HCT116 (cell line): ENCODE results near the gene TMEM40. TPM values are rescaled to one million over a fixed set of nuclear protein-coding genes. Genes with fewer than 3 reads are reported as not detected.

ENCODE experiments used
- ATAC-seq: fragments of 200-7000 bp; cut with Tn5 transposase; 2 replicates; pipeline ENCODE4 v1.9.1; 2020; ENCODE audit warnings: mild to moderate bottlenecking, moderate library complexity
- BruUV-seq: library from RNA; stranded (reverse); fragments of 400-500 nt; replicated peaks from 2 replicates; lab custom pipeline; 2021; lab: Mats Ljungman, UMichigan
- CTCF ChIA-PET: fragments of 300-600 bp; sonication (Branson Sonifier 250); formaldehyde crosslinking; loops from one replicate; lab custom pipeline; 2021; ENCODE audit warnings: antibody characterized with exemption; lab: Charles Lee
- POLR2A ChIA-PET: fragments of 300-600, 350-600 bp; sonication (Branson Sonifier 250); formaldehyde crosslinking; loops from one replicate; lab custom pipeline; 2021; ENCODE audit warnings: antibody characterized with exemption; lab: Charles Lee
- RAD21 ChIA-PET, 2 experiments: fragments of 300-600 bp; sonication (Branson Sonifier 250); formaldehyde crosslinking; loops; one replicate each; lab custom pipeline; 2023; ENCODE audit warnings: low total read pairs in 2 of 2; ENCODE audit not compliant: uncharacterized antibody in 2 of 2, unreplicated experiment in 2 of 2, low non-redundant PET in 1 of 2; lab: Charles Lee
- DNase-seq: peaks from one replicate; pipeline ENCODE4 v3.0.0-alpha.2; 2010; ENCODE audit warnings: low read depth, low spot score
- H2AFZ ChIP-seq: fragments of 200-600 bp; shearing (Covaris generic), sonication (generic); 2 replicates; pipeline ENCODE4 v1.6.1; 2017; ENCODE audit warnings: low read depth, mixed run types, mixed read lengths, antibody characterized with exemption, low read length; ENCODE audit not compliant: poor library complexity, severe bottlenecking
- H3K27ac ChIP-seq: 2 replicates; pipeline ENCODE4 v1.5.1; 2012; ENCODE audit warnings: low read depth, low read length
- H3K27me3 ChIP-seq: fragments of 200-600 bp; sonication (generic); 2 replicates; pipeline ENCODE4 v1.6.1; 2016; ENCODE audit warnings: mixed run types, low read length, mixed read lengths; ENCODE audit not compliant: insufficient read depth
- H3K36me3 ChIP-seq, 2 experiments: fragments of 200-500 bp in 1 of 2; fragments of 200-600 bp in 1 of 2; sonication (Bioruptor generic) in 1 of 2; sonication (generic) in 1 of 2; 2 replicates each; pipeline versions ENCODE4 v1.5.1 to v1.6.1; 2014 to 2016; ENCODE audit warnings: low read length in 2 of 2, inconsistent platforms in 1 of 2, mixed read lengths in 1 of 2, mixed run types in 1 of 2; ENCODE audit not compliant: insufficient read depth in 2 of 2, control insufficient read depth in 1 of 2
- H3K4me1 ChIP-seq, 2 experiments: fragments of 200-600 bp in 1 of 2; sonication (generic) in 1 of 2; 2 replicates each; pipeline versions ENCODE4 v1.5.1 to v1.6.1; 2012 to 2017; ENCODE audit warnings: low read length in 2 of 2, inconsistent platforms in 1 of 2, mild to moderate bottlenecking in 1 of 2, mixed read lengths in 1 of 2, mixed run types in 1 of 2, moderate library complexity in 1 of 2; ENCODE audit not compliant: insufficient read depth in 2 of 2, control insufficient read depth in 1 of 2
- H3K4me2 ChIP-seq: fragments of 200-600 bp; sonication (generic); 2 replicates; pipeline ENCODE4 v1.6.1; 2017; ENCODE audit warnings: mixed run types, low read length, mixed read lengths
- H3K4me3 ChIP-seq, 2 experiments: fragments of 200-600 bp in 1 of 2; sonication (generic) in 1 of 2; replicated peaks in 1 of 2; 2 replicates each; pipeline ENCODE4 v1.5.1; 2011 to 2016; ENCODE audit warnings: low read length in 2 of 2, control low read depth in 1 of 2, low read depth in 1 of 2, mild to moderate bottlenecking in 1 of 2, mixed read lengths in 1 of 2, mixed run types in 1 of 2
- H3K79me2 ChIP-seq: fragments of 200-600 bp; sonication (generic); 2 replicates; pipeline ENCODE4 v1.6.1; 2017; ENCODE audit warnings: mild to moderate bottlenecking, mixed run types, low read length, moderate library complexity, mixed read lengths; ENCODE audit not compliant: insufficient read depth
- H3K9ac ChIP-seq: fragments of 200-600 bp; sonication (generic); 2 replicates; pipeline ENCODE4 v1.6.1; 2016; ENCODE audit warnings: low read length, mixed read lengths
- H3K9me2 ChIP-seq: fragments of 200-600 bp; sonication (generic), shearing (Covaris generic); 2 replicates; pipeline ENCODE4 v1.6.1; 2017; ENCODE audit warnings: mixed run types, mild to moderate bottlenecking, moderate library complexity; ENCODE audit not compliant: insufficient read depth
- H3K9me3 ChIP-seq, 2 experiments: fragments of 200-500 bp in 1 of 2; fragments of 200-600 bp in 1 of 2; sonication (Bioruptor generic) in 1 of 2; sonication (generic) in 1 of 2; 2 replicates each; pipeline ENCODE4 v1.6.1; 2014 to 2017; ENCODE audit warnings: low read length in 2 of 2, mixed read lengths in 2 of 2, inconsistent platforms in 1 of 2, low read depth in 1 of 2, mild to moderate bottlenecking in 1 of 2, mixed run types in 1 of 2, moderate library complexity in 1 of 2; ENCODE audit not compliant: control insufficient read depth in 1 of 2, insufficient read depth in 1 of 2
- H4K20me1 ChIP-seq: fragments of 200-600 bp; sonication (generic), shearing (Covaris generic); 2 replicates; pipeline ENCODE4 v1.6.1; 2017; ENCODE audit warnings: mixed run types, mild to moderate bottlenecking, moderate library complexity; ENCODE audit not compliant: insufficient read depth
- CBX3 ChIP-seq: IDR thresholded peaks from 2 replicates; pipeline ENCODE4 v1.6.1; 2012; ENCODE audit warnings: low read depth
- CEBPB ChIP-seq: IDR thresholded peaks from 2 replicates; pipeline ENCODE4 v1.6.1; 2012; ENCODE audit warnings: low read depth
- ELF1 ChIP-seq: IDR thresholded peaks from 2 replicates; pipeline ENCODE4 v1.6.1; 2012; ENCODE audit warnings: low read depth, borderline replicate concordance
- FOSL1 ChIP-seq: IDR thresholded peaks from 2 replicates; pipeline ENCODE4 v1.6.1; 2012; ENCODE audit warnings: low read depth
- POLR2A ChIP-seq: IDR thresholded peaks from 2 replicates; pipeline ENCODE4 v1.7.0; 2011; ENCODE audit warnings: borderline replicate concordance; ENCODE audit not compliant: insufficient read depth, insufficient read length; ENCODE audit errors: extremely low read depth
- RAD21 ChIP-seq: IDR thresholded peaks from 2 replicates; pipeline ENCODE4 v1.6.1; 2012; ENCODE audit warnings: low read depth, mild to moderate bottlenecking
- SP1 ChIP-seq: IDR thresholded peaks from 2 replicates; pipeline ENCODE4 v1.6.1; 2012; ENCODE audit warnings: low read depth
- TCF7L2 ChIP-seq: IDR thresholded peaks from 2 replicates; pipeline ENCODE4 v1.7.0; 2011; ENCODE audit warnings: borderline replicate concordance, inconsistent platforms; ENCODE audit not compliant: insufficient read depth, insufficient read length; ENCODE audit errors: extremely low read depth
- ZFX ChIP-seq: fragments of 450-650 bp; IDR thresholded peaks from 2 replicates; pipeline ENCODE4 v1.6.1; 2017
- intact Hi-C: fragments of 100-400 bp; cut with micrococcal nuclease; formaldehyde crosslinking; loops from 2 replicates; pipeline ENCODE4 v1.10.0; 2022
- total RNA-seq: library from RNA; stranded (reverse); gene quantifications from one replicate; pipeline ENCODE4 v1.2.1, GENCODE V29; 2021; ENCODE audit not compliant: unreplicated experiment
- TF ChIP-seq, protein P1 (sequence below): IDR thresholded peaks from 2 replicates; pipeline ENCODE4 v1.6.1; 2011; ENCODE audit warnings: mild to moderate bottlenecking, low read length, moderate library complexity; ENCODE audit not compliant: insufficient replicate concordance; ENCODE audit errors: extremely low read depth
- TF ChIP-seq, protein P2 (sequence below): IDR thresholded peaks from 2 replicates; pipeline ENCODE4 v1.6.1; 2012; ENCODE audit warnings: low read depth

TMEM40 gene
- total RNA-seq, 1 experiment from 2014 or later = 12.3 TPM

DNA sequence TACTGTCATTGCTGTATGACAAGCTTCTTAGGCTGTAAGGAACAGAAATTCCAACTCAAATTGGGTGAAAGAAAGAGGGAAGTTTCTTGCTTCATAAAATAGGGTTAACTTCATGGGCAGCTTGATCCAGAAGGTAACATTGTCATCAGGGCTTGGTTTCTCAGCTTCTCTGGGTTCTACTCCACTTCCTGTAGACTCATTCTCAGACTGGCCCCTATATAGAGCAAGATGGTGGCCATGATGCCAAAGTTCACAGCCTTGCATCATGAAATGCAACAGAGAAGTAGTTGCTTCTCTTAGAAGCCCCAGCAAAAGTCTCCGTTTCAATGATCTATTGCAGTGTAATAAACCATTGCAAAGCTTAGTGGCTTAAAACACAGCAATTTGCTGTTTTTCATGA is 33.6 kb downstream of the TMEM40 start:
- no peak for DNase-seq

More for the DNA sequence above, 33.6 kb downstream of the TMEM40 start:
- no TSS peak for BruUV-seq
- Histone ChIP-seq H3K4me3 (no peak overlapping the region), H3K4me1 (peaks cover 4 to 11% of the 10 kb centered on the region in 2 experiments; a peak in 3 of 4 replicates), H3K36me3 (no peaks in the 10 kb centered on the region), H3K27me3 (no peaks in the 10 kb centered on the region), H2AFZ (no peak overlapping the region), H3K9me3 (no peaks in the 10 kb centered on the region), H3K79me2 (no peaks in the 10 kb centered on the region), H3K9me2 (no peaks in the 10 kb centered on the region), H4K20me1 (no peaks in the 10 kb centered on the region), H3K4me2 (no peak overlapping the region), H3K27ac (no peak overlapping the region), H3K9ac (no peak overlapping the region)
- ATAC-seq = no peak
- ChIA-PET RAD21 (no interaction called here), POLR2A (no interaction called here), CTCF (no interaction called here)
- intact Hi-C loops = no loop called here
- TF ChIP-seq CEBPB = no peak
- TF ChIP-seq RAD21 = no peak
- TF ChIP-seq SP1 = no peak
- TF ChIP-seq CBX3 = no peak
- no peak for TF ChIP-seq ZFX
- no peak for TF ChIP-seq POLR2A
- no peak for TF ChIP-seq FOSL1
- TF ChIP-seq, protein P1, sequence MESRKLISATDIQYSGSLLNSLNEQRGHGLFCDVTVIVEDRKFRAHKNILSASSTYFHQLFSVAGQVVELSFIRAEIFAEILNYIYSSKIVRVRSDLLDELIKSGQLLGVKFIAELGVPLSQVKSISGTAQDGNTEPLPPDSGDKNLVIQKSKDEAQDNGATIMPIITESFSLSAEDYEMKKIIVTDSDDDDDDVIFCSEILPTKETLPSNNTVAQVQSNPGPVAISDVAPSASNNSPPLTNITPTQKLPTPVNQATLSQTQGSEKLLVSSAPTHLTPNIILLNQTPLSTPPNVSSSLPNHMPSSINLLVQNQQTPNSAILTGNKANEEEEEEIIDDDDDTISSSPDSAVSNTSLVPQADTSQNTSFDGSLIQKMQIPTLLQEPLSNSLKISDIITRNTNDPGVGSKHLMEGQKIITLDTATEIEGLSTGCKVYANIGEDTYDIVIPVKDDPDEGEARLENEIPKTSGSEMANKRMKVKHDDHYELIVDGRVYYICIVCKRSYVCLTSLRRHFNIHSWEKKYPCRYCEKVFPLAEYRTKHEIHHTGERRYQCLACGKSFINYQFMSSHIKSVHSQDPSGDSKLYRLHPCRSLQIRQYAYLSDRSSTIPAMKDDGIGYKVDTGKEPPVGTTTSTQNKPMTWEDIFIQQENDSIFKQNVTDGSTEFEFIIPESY = no peak
- no peak for TF ChIP-seq ELF1
- no peak for TF ChIP-seq TCF7L2
- TF ChIP-seq, protein P2, sequence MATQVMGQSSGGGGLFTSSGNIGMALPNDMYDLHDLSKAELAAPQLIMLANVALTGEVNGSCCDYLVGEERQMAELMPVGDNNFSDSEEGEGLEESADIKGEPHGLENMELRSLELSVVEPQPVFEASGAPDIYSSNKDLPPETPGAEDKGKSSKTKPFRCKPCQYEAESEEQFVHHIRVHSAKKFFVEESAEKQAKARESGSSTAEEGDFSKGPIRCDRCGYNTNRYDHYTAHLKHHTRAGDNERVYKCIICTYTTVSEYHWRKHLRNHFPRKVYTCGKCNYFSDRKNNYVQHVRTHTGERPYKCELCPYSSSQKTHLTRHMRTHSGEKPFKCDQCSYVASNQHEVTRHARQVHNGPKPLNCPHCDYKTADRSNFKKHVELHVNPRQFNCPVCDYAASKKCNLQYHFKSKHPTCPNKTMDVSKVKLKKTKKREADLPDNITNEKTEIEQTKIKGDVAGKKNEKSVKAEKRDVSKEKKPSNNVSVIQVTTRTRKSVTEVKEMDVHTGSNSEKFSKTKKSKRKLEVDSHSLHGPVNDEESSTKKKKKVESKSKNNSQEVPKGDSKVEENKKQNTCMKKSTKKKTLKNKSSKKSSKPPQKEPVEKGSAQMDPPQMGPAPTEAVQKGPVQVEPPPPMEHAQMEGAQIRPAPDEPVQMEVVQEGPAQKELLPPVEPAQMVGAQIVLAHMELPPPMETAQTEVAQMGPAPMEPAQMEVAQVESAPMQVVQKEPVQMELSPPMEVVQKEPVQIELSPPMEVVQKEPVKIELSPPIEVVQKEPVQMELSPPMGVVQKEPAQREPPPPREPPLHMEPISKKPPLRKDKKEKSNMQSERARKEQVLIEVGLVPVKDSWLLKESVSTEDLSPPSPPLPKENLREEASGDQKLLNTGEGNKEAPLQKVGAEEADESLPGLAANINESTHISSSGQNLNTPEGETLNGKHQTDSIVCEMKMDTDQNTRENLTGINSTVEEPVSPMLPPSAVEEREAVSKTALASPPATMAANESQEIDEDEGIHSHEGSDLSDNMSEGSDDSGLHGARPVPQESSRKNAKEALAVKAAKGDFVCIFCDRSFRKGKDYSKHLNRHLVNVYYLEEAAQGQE = no peak
